Measurements from ENCODE around the gene MVB12B. TPM values are rescaled to one million over a fixed set of nuclear protein-coding genes. Genes with fewer than 3 reads are reported as not detected.
"Not testable (repeated sequence)": the region's sequence is repeated elsewhere in the genome, so short reads cannot be mapped to it uniquely, and the experiment has no call there.

The MVB12B gene
- total RNA-seq, 1 donor from 2014 or later = 7.2 TPM

GRCh38 chr9:126540398-126540797 is 213.8 kb downstream of the MVB12B start:
- DNase-seq = not testable (repeated sequence)

- DNase-seq = no peak
Observed at GRCh38 chr9:126543490-126543889, 216.9 kb downstream of the MVB12B start.

- no peak for DNase-seq
Observed at GRCh38 chr9:126545106-126545505, 218.5 kb downstream of the MVB12B start.

GRCh38 chr9:126546036-126546435 is 219.4 kb downstream of the MVB12B start:
- DNase-seq = no peak

- no peak for DNase-seq
Observed at GRCh38 chr9:126548312-126548711, 221.7 kb downstream of the MVB12B start.

GRCh38 chr9:126549246-126550006 is 222.8 kb downstream of the MVB12B start:
- DNase-seq = no peak

GRCh38 chr9:126550891-126551351 is 224.3 kb downstream of the MVB12B start:
- no peak for DNase-seq

- no peak for DNase-seq
Observed at GRCh38 chr9:126551812-126552211, 225.2 kb downstream of the MVB12B start.

GRCh38 chr9:126554292-126554691 is 227.7 kb downstream of the MVB12B start:
- no peak for DNase-seq

GRCh38 chr9:126555421-126555820 is 228.8 kb downstream of the MVB12B start:
- DNase-seq = not testable (repeated sequence)

Small RNA genes within 50 kb of the gene (small RNA-seq; reads per million reads assigned to genes)
- 0.31 reads per million, percentile 32 among the genes with 10 or more reads in this experiment for gene RF00108 (ENCODE audit: low replicate concordance)
